GM23248 (cell line): Measurements from ENCODE around the gene SYCE3. TPM values are rescaled to one million over a fixed set of nuclear protein-coding genes. Genes with fewer than 3 reads are reported as not detected.

ENCODE experiments used
- DNase-seq: peaks from one replicate; pipeline ENCODE4 v3.0.0-alpha.2; 2015
- H2AFZ ChIP-seq: fragments of 200-600 bp; sonication (generic); 2 replicates; pipeline ENCODE4 v1.6.1; 2016; ENCODE audit warnings: antibody characterized with exemption
- H3F3A ChIP-seq: fragments of 200-600 bp; sonication (generic); 2 replicates; pipeline ENCODE4 v1.6.1; 2016; ENCODE audit warnings: mild to moderate bottlenecking, antibody characterized with exemption, mixed run types; ENCODE audit not compliant: insufficient read depth
- H3K27ac ChIP-seq: fragments of 200-600 bp; sonication (generic); 2 replicates; pipeline ENCODE4 v1.5.1; 2016; ENCODE audit warnings: mild to moderate bottlenecking
- H3K27me3 ChIP-seq: fragments of 200-600 bp; sonication (generic); replicated peaks from 2 replicates; pipeline ENCODE4 v1.6.1; 2016; ENCODE audit warnings: mild to moderate bottlenecking; ENCODE audit not compliant: insufficient read depth
- H3K36me3 ChIP-seq: fragments of 200-600 bp; sonication (generic); 2 replicates; pipeline ENCODE4 v1.6.1; 2016; ENCODE audit warnings: low read depth, mild to moderate bottlenecking
- H3K4me1 ChIP-seq: fragments of 200-600 bp; sonication (generic); 2 replicates; pipeline ENCODE4 v1.6.1; 2016; ENCODE audit warnings: mild to moderate bottlenecking; ENCODE audit not compliant: insufficient read depth
- H3K4me2 ChIP-seq: fragments of 200-600 bp; sonication (generic); one replicate; pipeline ENCODE4 v1.6.1; 2016; ENCODE audit warnings: mild to moderate bottlenecking; ENCODE audit not compliant: unreplicated experiment
- H3K4me3 ChIP-seq: fragments of 200-600 bp; sonication (generic); 2 replicates; pipeline ENCODE4 v1.5.1; 2016; ENCODE audit warnings: mild to moderate bottlenecking
- H3K79me2 ChIP-seq: fragments of 200-600 bp; sonication (generic); 2 replicates; pipeline ENCODE4 v1.6.1; 2016; ENCODE audit warnings: mild to moderate bottlenecking; ENCODE audit not compliant: insufficient read depth
- H3K9ac ChIP-seq: fragments of 200-600 bp; sonication (generic); 2 replicates; pipeline ENCODE4 v1.6.1; 2016; ENCODE audit warnings: mild to moderate bottlenecking
- H3K9me2 ChIP-seq: fragments of 200-600 bp; sonication (generic); 2 replicates; pipeline ENCODE4 v1.6.1; 2016; ENCODE audit warnings: mixed run types, mild to moderate bottlenecking, moderate library complexity; ENCODE audit not compliant: insufficient read depth
- H3K9me3 ChIP-seq: fragments of 200-600 bp; sonication (generic); one replicate; pipeline ENCODE4 v1.6.1; 2017; ENCODE audit warnings: low read depth
- H4K20me1 ChIP-seq: fragments of 200-600 bp; sonication (generic); 2 replicates; pipeline ENCODE4 v1.6.0; 2016; ENCODE audit not compliant: insufficient read depth
- EZH2 ChIP-seq: fragments of 200-600 bp; sonication (generic); IDR thresholded peaks from 2 replicates; pipeline ENCODE4 v1.6.1; 2018; ENCODE audit warnings: antibody characterized with exemption, mild to moderate bottlenecking; ENCODE audit not compliant: insufficient read depth, poor library complexity, severe bottlenecking
- EZH2phosphoT487 ChIP-seq: fragments of 200-600 bp; sonication (generic); IDR thresholded peaks from 2 replicates; pipeline ENCODE4 v1.6.1; 2018; ENCODE audit warnings: antibody characterized with exemption, moderate library complexity, mild to moderate bottlenecking, low read depth; ENCODE audit not compliant: insufficient read depth
- WGBS, 2 experiments: methylation state at CpG; one replicate each; pipeline ENCODE4 v1.1.6; 2015 to 2017; ENCODE audit warnings: low lambda C conversion rate in 2 of 2, low coverage in 1 of 2; ENCODE audit errors: missing lambda C conversion rate in 2 of 2; 5-methylcytosine and 5-hydroxymethylcytosine counted together
- in situ Hi-C: fragments of 300-500 bp; cut with MboI; formaldehyde crosslinking; loops from 2 replicates; pipeline ENCODE4 v1.15.0; 2020
- polyA plus RNA-seq: library from polyadenylated mRNA; unstranded; fragments of >200 nt; fragmentation: Nextera tagmentation; extraction: Ambion mirVana; gene quantifications from 2 replicates; pipeline ENCODE4 v1.2.1, GENCODE V29; 2016
- total RNA-seq: library from RNA; depleted of rRNA; stranded (reverse); fragments of >200 nt; shearing (Covaris generic); gene quantifications from 2 replicates; pipeline ENCODE4 v1.2.3, GENCODE V29; 2014

SYCE3 gene
- total and polyA plus RNA-seq, 2 experiments from 2014 or later: 0.80 TPM; not detected in 1

DNA sequence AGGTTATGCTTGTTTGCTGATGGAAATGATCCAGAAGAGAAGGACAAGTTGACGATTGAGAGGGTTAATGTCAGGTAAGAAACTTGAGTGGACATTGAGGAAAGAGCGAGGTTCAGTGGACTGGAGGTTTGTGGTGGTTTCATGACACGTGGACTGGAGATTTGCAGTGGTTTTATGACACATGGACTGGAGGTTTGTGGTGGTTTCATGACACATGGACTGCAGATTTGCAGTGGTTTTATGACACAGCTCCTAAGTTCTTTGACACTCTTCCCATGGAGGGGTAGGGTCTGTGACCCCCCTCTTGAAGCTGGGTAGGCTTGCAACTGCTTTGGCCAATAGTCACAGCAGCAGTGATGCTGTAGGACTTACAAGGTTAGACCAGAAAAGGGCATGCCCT is 32.5 kb upstream of the SYCE3 start:
- TF ChIP-seq EZH2: no peak
- no peak for TF ChIP-seq EZH2phosphoT487
- Histone ChIP-seq H3K27ac (no peak overlapping the region), H3K4me1 (no peaks in the 10 kb centered on the region), H3K9me3 (no peaks in the 10 kb centered on the region), H3F3A (no peaks in the 10 kb centered on the region), H3K79me2 (no peaks in the 10 kb centered on the region), H2AFZ (no peak overlapping the region), H3K4me2 (no peak overlapping the region), H3K9ac (no peak overlapping the region), H3K27me3 (no peaks in the 10 kb centered on the region), H3K9me2 (no peaks in the 10 kb centered on the region), H3K36me3 (no peaks in the 10 kb centered on the region), H4K20me1 (no peaks in the 10 kb centered on the region), H3K4me3 (no peak overlapping the region)
- DNase-seq: no peak
- in situ Hi-C loops: no loop called here
- WGBS, 2 experiments: 71 to 77% methylated on average over 3 of the region's 3 CpGs

DNA sequence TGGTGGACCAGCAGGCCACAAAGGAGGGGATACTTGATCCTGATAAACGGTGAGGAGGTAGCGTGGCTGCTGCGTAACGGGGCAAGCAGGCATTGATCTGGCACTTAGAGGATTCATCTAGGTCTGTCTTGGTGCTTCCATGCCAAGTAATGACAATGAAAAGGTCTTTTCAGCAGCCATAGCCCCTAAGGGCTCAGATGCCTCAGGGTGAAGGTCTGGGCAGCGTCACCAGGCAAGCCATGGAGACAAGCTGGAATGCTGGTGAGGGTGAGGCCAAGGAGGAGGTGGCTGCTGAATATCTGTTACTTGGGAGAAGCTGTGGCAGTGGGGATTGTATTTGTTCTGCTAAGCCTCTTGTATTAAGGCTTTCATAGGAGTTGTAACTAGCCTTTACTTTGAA is 24.7 kb upstream of the SYCE3 start:
- in situ Hi-C loops: no loop called here
- DNase-seq: no peak
- WGBS, 2 experiments: 93 to 96% methylated on average over 5 of the region's 5 CpGs

DNA sequence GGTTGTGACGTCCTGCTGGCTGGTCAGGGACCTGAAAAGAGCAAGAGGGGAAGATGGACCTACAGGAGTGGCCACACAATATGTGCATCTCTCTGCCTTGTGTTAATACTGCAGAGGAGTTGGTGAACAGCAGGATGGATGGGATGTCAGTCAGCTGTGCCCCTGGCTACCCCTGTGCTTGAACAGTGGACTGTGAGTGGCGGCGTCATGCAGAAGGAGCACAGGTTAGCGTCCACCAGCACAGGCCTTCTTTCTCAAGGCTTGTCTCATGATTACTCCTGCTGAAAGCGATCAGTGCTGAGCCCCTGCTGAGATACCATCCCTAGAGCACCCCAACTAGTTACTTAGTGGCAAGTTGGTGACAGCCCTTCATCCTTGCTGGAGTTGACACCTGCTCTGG is 23.7 kb upstream of the SYCE3 start:
- Histone ChIP-seq H3K4me3 (no peak overlapping the region), H3K9ac (no peak overlapping the region), H4K20me1 (no peaks in the 10 kb centered on the region), H3K79me2 (peaks cover 7% of the 10 kb centered on the region), H3F3A (no peaks in the 10 kb centered on the region), H3K27ac (no peak overlapping the region), H3K4me1 (peaks cover 9% of the 10 kb centered on the region; the same call in 1 of the 2 replicates), H3K27me3 (no peaks in the 10 kb centered on the region), H3K9me3 (no peaks in the 10 kb centered on the region), H3K9me2 (no peaks in the 10 kb centered on the region), H2AFZ (no peak overlapping the region), H3K36me3 (no peaks in the 10 kb centered on the region), H3K4me2 (no peak overlapping the region)
- no peak for TF ChIP-seq EZH2
- no peak for DNase-seq
- in situ Hi-C loops: no loop called here
- 75 to 78% methylated on average over 5 of the region's 5 CpGs for WGBS, 2 experiments

More for the DNA sequence above, 24.7 kb upstream of the SYCE3 start:
- no peaks in the 10 kb centered on the region for H3K9me3 ChIP-seq
- TF ChIP-seq EZH2phosphoT487: no peak
- no peak for TF ChIP-seq EZH2
- no peak overlapping the region for H3K27ac ChIP-seq
- no peak overlapping the region for H3K9ac ChIP-seq
- H3K4me3 ChIP-seq: no peak overlapping the region
- H3F3A ChIP-seq: no peaks in the 10 kb centered on the region
- H3K4me2 ChIP-seq: no peak overlapping the region
- H3K27me3 ChIP-seq: no peaks in the 10 kb centered on the region
- H3K4me1 ChIP-seq: peaks cover 5% of the 10 kb centered on the region; the same call in 1 of the 2 replicates
- H3K79me2 ChIP-seq: no peaks in the 10 kb centered on the region
- H2AFZ ChIP-seq: no peak overlapping the region
- H4K20me1 ChIP-seq: no peaks in the 10 kb centered on the region
- H3K9me2 ChIP-seq: no peaks in the 10 kb centered on the region
- H3K36me3 ChIP-seq: no peaks in the 10 kb centered on the region

DNA sequence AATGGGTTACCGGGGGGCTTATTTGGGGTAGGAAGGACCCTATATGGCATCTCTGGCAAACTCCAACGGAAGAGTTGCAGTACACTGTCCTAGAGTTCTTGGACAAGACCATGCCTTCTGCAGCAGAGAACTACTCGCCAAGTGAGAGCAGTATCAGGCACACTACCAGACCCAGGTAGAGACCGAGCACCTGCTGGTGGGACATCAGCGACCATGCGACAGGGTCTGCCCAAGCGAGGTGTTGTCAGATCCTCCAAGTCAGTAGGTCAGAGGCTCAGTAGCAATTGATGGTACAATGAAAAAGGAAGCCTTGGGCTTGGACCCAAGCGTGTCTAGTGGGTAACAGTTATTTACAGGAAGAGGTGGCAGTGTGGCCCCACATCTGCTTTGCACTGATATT is 23.1 kb upstream of the SYCE3 start:
- TF ChIP-seq EZH2phosphoT487: no peak
- no peak for TF ChIP-seq EZH2
- no peaks in the 10 kb centered on the region for H4K20me1 ChIP-seq
- no peak overlapping the region for H3K4me2 ChIP-seq
- H3K4me1 ChIP-seq: peaks cover 9% of the 10 kb centered on the region; the same call in 1 of the 2 replicates
- H3K79me2 ChIP-seq: peaks cover 10% of the 10 kb centered on the region
- H3K9me2 ChIP-seq: no peaks in the 10 kb centered on the region
- no peaks in the 10 kb centered on the region for H3K36me3 ChIP-seq
- no peak overlapping the region for H3K4me3 ChIP-seq
- H3K9ac ChIP-seq: no peak overlapping the region
- WGBS, 2 experiments: 78% methylated on average over 8 of the region's 8 CpGs
- H2AFZ ChIP-seq: no peak overlapping the region
- no peak overlapping the region for H3K27ac ChIP-seq
- no peaks in the 10 kb centered on the region for H3K9me3 ChIP-seq
- no peaks in the 10 kb centered on the region for H3K27me3 ChIP-seq
- no peak for DNase-seq
- in situ Hi-C loops: no loop called here
- no peaks in the 10 kb centered on the region for H3F3A ChIP-seq

DNA sequence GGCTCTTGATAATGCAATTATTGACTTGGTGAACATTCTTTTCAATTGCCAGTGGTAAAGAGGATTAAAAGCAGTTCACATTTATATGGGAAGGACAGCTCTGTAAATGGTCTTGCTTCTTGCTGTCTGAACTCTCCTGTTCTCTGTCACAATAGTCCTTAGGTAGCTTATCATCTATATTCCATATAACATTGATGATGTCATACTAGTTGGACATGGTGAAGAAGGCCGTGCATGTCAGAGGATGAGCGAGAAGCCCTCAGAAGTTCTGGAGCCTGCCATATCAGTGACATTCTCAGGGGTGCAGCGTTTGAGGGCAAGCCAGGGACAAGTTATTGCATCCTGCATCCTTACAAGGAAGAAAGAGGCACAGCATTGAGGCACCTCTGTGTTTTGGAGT is 22.5 kb upstream of the SYCE3 start:
- TF ChIP-seq EZH2 (no peak), EZH2phosphoT487 (no peak)
- no peaks in the 10 kb centered on the region for H3F3A ChIP-seq

More for the DNA sequence above, 22.5 kb upstream of the SYCE3 start:
- DNase-seq: no peak
- H3K4me1 ChIP-seq: peaks cover 9% of the 10 kb centered on the region; the same call in 1 of the 2 replicates
- H3K4me2 ChIP-seq: no peak overlapping the region
- no peaks in the 10 kb centered on the region for H3K27me3 ChIP-seq
- H3K9me3 ChIP-seq: no peaks in the 10 kb centered on the region
- H2AFZ ChIP-seq: no peak overlapping the region
- no peak overlapping the region for H3K4me3 ChIP-seq
- WGBS, 2 experiments: 71 to 72% methylated on average over 3 of the region's 3 CpGs
- in situ Hi-C loops: no loop called here
- no peaks in the 10 kb centered on the region for H3K36me3 ChIP-seq
- no peaks in the 10 kb centered on the region for H3K9me2 ChIP-seq
- H3K79me2 ChIP-seq: peaks cover 10% of the 10 kb centered on the region
- no peak overlapping the region for H3K27ac ChIP-seq
- no peak overlapping the region for H3K9ac ChIP-seq
- no peaks in the 10 kb centered on the region for H4K20me1 ChIP-seq
